WERI-Rb-1 (cell line): ENCODE results near the gene AP5S1.
"Not testable (repeated sequence)": the region's sequence is repeated elsewhere in the genome, so short reads cannot be mapped to it uniquely, and the experiment has no call there.

Source experiments
- DNase-seq: peaks from one replicate; pipeline ENCODE4 v3.0.0-alpha.2; 2020
- H3K27ac ChIP-seq: fragments of 250-450 bp; sonication (Bioruptor Pico); 2 replicates; pipeline ENCODE4 v1.5.1; 2020; ENCODE audit warnings: mild to moderate bottlenecking, moderate library complexity
- H3K27me3 ChIP-seq: fragments of 250-450 bp; sonication (Bioruptor Pico); 2 replicates; pipeline ENCODE4 v1.5.1; 2021; ENCODE audit warnings: mild to moderate bottlenecking, low read depth, moderate library complexity; ENCODE audit not compliant: insufficient read depth, severe bottlenecking
- H3K36me3 ChIP-seq: fragments of 250-450 bp; sonication (Bioruptor Pico); 2 replicates; pipeline ENCODE4 v1.5.1; 2020; ENCODE audit warnings: mild to moderate bottlenecking, moderate library complexity
- H3K4me3 ChIP-seq: 2 replicates; pipeline ENCODE4 v1.5.1; 2011; ENCODE audit warnings: low read depth, mild to moderate bottlenecking, control low read depth, low read length
- H3K9me3 ChIP-seq: fragments of 250-450 bp; sonication (Bioruptor Pico); 2 replicates; pipeline ENCODE4 v1.5.1; 2021; ENCODE audit warnings: mild to moderate bottlenecking, moderate library complexity; ENCODE audit not compliant: severe bottlenecking
- CTCF ChIP-seq: IDR thresholded peaks from 2 replicates; pipeline ENCODE4 v1.5.1; 2011; ENCODE audit warnings: low read depth, mild to moderate bottlenecking, control low read depth, inconsistent platforms, low read length

AP5S1 gene

GRCh38 chr20:3823881-3824280 is 3.5 kb downstream of the AP5S1 start:
- Histone ChIP-seq H3K9me3 (no peaks in the 10 kb centered on the region), H3K27ac (no peak overlapping the region), H3K36me3 (peaks cover 13% of the 10 kb centered on the region; the same call in 1 of the 2 replicates), H3K27me3 (no peaks in the 10 kb centered on the region), H3K4me3 (no peak overlapping the region)
- TF ChIP-seq CTCF = no peak
- DNase-seq = no peak

GRCh38 chr20:3825526-3825925 is 5.2 kb downstream of the AP5S1 start:
- TF ChIP-seq CTCF = no peak
- Histone ChIP-seq H3K27ac (no peak overlapping the region), H3K4me3 (no peak overlapping the region), H3K27me3 (no peaks in the 10 kb centered on the region), H3K36me3 (peaks cover 11% of the 10 kb centered on the region; the same call in 1 of the 2 replicates), H3K9me3 (no peaks in the 10 kb centered on the region)
- DNase-seq = no peak

GRCh38 chr20:3826420-3826819 is 6.1 kb downstream of the AP5S1 start:
- no peaks in the 10 kb centered on the region for H3K9me3 ChIP-seq
- no peak for TF ChIP-seq CTCF
- DNase-seq = no peak
- H3K27me3 ChIP-seq = no peaks in the 10 kb centered on the region
- peaks cover 11% of the 10 kb centered on the region; the same call in 1 of the 2 replicates for H3K36me3 ChIP-seq
- no peak overlapping the region for H3K4me3 ChIP-seq
- H3K27ac ChIP-seq = no peak overlapping the region

- H3K4me3 ChIP-seq = no peak overlapping the region
- DNase-seq = no peak
Measured at GRCh38 chr20:3828798-3829197, 8.5 kb downstream of the AP5S1 start.

DNA sequence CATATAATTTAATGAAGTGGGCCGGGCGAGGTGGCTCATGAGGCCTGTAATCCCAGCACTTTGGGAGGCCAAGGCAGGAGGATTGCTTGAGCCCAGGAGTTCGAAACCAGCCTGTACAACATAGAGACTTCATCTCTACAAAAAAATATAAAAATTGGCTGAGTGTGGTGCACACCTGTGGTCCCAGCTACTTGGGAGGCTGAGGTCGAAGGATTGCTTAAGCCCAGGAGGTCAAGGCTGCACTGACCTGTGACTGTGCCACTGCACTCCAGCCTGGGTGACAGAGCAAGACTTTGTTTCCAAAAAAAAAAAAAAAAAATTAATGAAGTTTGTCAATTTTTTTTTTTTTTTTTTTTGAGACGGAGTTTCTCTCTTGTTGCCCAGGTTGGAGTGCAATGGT is 9.5 kb downstream of the AP5S1 start:
- not testable (repeated sequence) for H3K27ac ChIP-seq, H3K9me3 ChIP-seq, H3K27me3 ChIP-seq, DNase-seq, H3K4me3 ChIP-seq, H3K36me3 ChIP-seq

More at GRCh38 chr20:3828798-3829197, 8.5 kb downstream of the AP5S1 start:
- no peaks in the 10 kb centered on the region for H3K27me3 ChIP-seq
- no peak overlapping the region for H3K27ac ChIP-seq
- no peaks in the 10 kb centered on the region; the same call in 1 of the 2 replicates for H3K36me3 ChIP-seq
- no peak for TF ChIP-seq CTCF
- no peaks in the 10 kb centered on the region for H3K9me3 ChIP-seq

DNA sequence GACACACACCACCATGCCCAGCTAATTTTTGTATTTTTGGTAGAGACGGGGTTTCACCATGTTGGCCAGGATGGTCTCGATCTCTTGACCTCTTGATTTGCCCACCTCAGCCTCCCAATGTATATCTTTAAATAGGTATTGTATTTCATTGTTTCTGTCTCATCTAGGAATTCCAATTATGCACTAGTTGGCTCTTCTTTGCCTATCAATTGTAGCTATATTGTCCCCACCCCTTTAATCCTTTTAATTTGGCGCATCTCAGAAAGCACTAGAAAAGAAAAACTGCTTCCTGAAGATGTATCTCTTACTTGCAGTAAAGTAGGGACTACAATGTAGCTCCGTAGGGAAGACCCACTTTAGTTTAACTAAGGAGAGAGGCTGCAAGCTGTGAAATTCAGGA is 15.8 kb downstream of the AP5S1 start:
- no peak for DNase-seq
- H3K27ac ChIP-seq = no peak overlapping the region

More for the DNA sequence above, 15.8 kb downstream of the AP5S1 start:
- Histone ChIP-seq H3K4me3 (no peak overlapping the region), H3K9me3 (no peaks in the 10 kb centered on the region), H3K27me3 (no peaks in the 10 kb centered on the region), H3K36me3 (no peaks in the 10 kb centered on the region)
- no peak for TF ChIP-seq CTCF
